Stimulated activated CD8-positive, alpha-beta memory T cell treated with anti-CD3 and anti-CD28 coated beads, Interleukin-4, amount 100 ng/mL, for 1 hour (primary cell): ENCODE results near the gene NCLN.
"Not testable (repeated sequence)": the region's sequence is repeated elsewhere in the genome, so short reads cannot be mapped to it uniquely, and the experiment has no call there.

Experiments
- DNase-seq, 2 donors: peaks; one replicate each; pipeline ENCODE4 v3.0.0-alpha.2; 2020; ENCODE audit warnings: low read depth in 2 of 2, low spot score in 1 of 2

Gene NCLN

GRCh38 chr19:3196933-3197205 is 11.1 kb downstream of the NCLN start:
- no peak for DNase-seq

- no peak for DNase-seq
Measured at GRCh38 chr19:3198901-3199700, 13.4 kb downstream of the NCLN start.

GRCh38 chr19:3201072-3201700 is 15.5 kb downstream of the NCLN start:
- DNase-seq, result no peak

- DNase-seq, result no peak
Measured at GRCh38 chr19:3201911-3202310, 16.2 kb downstream of the NCLN start.

GRCh38 chr19:3202346-3202745 is 16.6 kb downstream of the NCLN start:
- no peak for DNase-seq

GRCh38 chr19:3202895-3203294 is 17.2 kb downstream of the NCLN start:
- not testable (repeated sequence) for DNase-seq

GRCh38 chr19:3203805-3204645 is 18.3 kb downstream of the NCLN start:
- DNase-seq, result no peak

GRCh38 chr19:3204646-3205275 is 19.0 kb downstream of the NCLN start:
- no peak for DNase-seq

- DNase-seq, result no peak
Measured at GRCh38 chr19:3206216-3206953, 20.7 kb downstream of the NCLN start.

- no peak for DNase-seq
Measured at GRCh38 chr19:3207461-3208242, 21.9 kb downstream of the NCLN start.

GRCh38 chr19:3208317-3209207 is 22.8 kb downstream of the NCLN start:
- no peak for DNase-seq

- peak; percentile 23 to 39 for DNase-seq
Measured at GRCh38 chr19:3210347-3211017, 24.8 kb downstream of the NCLN start.

GRCh38 chr19:3211191-3211590 is 25.5 kb downstream of the NCLN start:
- DNase-seq, result no peak

GRCh38 chr19:3213159-3213558 is 27.4 kb downstream of the NCLN start:
- DNase-seq, result no peak

- no peak for DNase-seq
Measured at GRCh38 chr19:3216874-3217273, 31.1 kb downstream of the NCLN start.

GRCh38 chr19:3220576-3220975 is 34.8 kb downstream of the NCLN start:
- DNase-seq, result no peak

GRCh38 chr19:3221576-3221975 is 35.8 kb downstream of the NCLN start:
- not testable (repeated sequence) for DNase-seq

GRCh38 chr19:3222709-3223108 is 37.0 kb downstream of the NCLN start:
- DNase-seq, result no peak
